Thyroid gland (tissue), 4 donors: Measurements from ENCODE around the gene NPHP4. TPM values are rescaled to one million over a fixed set of nuclear protein-coding genes. Genes with fewer than 3 reads are reported as not detected.

Experiments
- DNase-seq, 2 donors: peaks; one replicate each; pipeline ENCODE4 v3.0.0-alpha.2; 2019
- H3K27ac ChIP-seq, 3 donors: fragments of 200-600 bp; sonication (generic); 1 replicate in 2 of 3; 2 replicates in 1 of 3; pipeline ENCODE4 v1.5.1; 2016 to 2019; ENCODE audit warnings: mild to moderate bottlenecking in 1 of 3, moderate library complexity in 1 of 3
- H3K27me3 ChIP-seq: fragments of 200-600 bp; sonication (generic); one replicate; pipeline ENCODE4 v1.5.1; 2019
- H3K36me3 ChIP-seq, 2 donors: fragments of 200-600 bp; sonication (generic); one replicate each; pipeline ENCODE4 v1.5.1; 2016 to 2019
- H3K4me1 ChIP-seq, 2 donors: fragments of 200-600 bp; sonication (generic); one replicate each; pipeline ENCODE4 v1.5.1; 2017 to 2019
- H3K4me3 ChIP-seq, 3 donors: fragments of 200-600 bp; sonication (generic); replicated peaks in 1 of 3; 1 replicate in 2 of 3; 2 replicates in 1 of 3; pipeline ENCODE4 v1.5.1; 2016; ENCODE audit warnings: mild to moderate bottlenecking in 1 of 3
- H3K9me3 ChIP-seq: fragments of 200-600 bp; sonication (generic); one replicate; pipeline ENCODE4 v1.5.1; 2017
- POLR2A ChIP-seq, 2 donors: fragments of 450-650 bp; IDR thresholded peaks; one replicate each; pipeline ENCODE4 v1.6.1; 2017; ENCODE audit warnings: antibody characterized with exemption in 2 of 2, mild to moderate bottlenecking in 2 of 2, moderate library complexity in 1 of 2
- WGBS, 2 donors: methylation state at CpG; one replicate each; pipeline ENCODE4 v1.1.5; 2017; 5-methylcytosine and 5-hydroxymethylcytosine counted together
- intact Hi-C: fragments of 100-400 bp; cut with DNase I; formaldehyde crosslinking; loops from one replicate; pipeline ENCODE4 v1.15.1; 2023
- total RNA-seq, 4 donors: library from RNA; depleted of rRNA; stranded (reverse); fragments of >200 nt; gene quantifications; one replicate each; pipeline ENCODE4 v1.2.3, GENCODE V29; 2016
- TF ChIP-seq, protein P1 (sequence below), 6 experiments: fragments of 200-600 bp in 3 of 6; fragments of 450-650 bp in 3 of 6; sonication (generic) in 3 of 6; IDR thresholded peaks; one replicate each; pipeline ENCODE4 v1.5.1; 2016 to 2019; ENCODE audit warnings: antibody characterized with exemption in 6 of 6, mild to moderate bottlenecking in 2 of 6, inconsistent platforms in 1 of 6, moderate library complexity in 1 of 6

Gene NPHP4
- total RNA-seq, 4 donors from 2014 or later = 24.3 to 48.3 (median 30.4) TPM

DNA sequence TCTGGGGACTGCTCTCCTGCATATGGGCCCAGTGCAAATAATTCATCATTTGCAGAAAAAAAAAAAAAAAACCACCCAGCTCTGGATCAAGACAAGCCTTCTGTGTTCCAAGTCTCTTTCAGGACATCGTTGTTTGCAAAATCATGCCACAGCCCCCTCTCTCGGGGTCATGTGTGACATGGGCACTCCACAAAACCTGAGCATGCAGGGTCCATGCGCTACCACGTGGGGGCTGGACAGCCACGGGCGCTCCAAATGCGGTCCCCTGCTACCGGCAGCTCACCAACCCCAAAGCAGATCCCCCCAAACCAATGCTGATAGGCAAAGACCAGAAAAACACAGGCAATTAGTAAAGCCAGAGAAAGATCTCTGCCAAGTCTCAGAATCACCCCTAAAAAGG, 17.6 kb downstream of the NPHP4 start:
- intact Hi-C loops = no loop called here
- peaks cover 0 to 8% of the 10 kb centered on the region in 2 donors for H3K4me1 ChIP-seq
- no peak overlapping the region for H3K4me3 ChIP-seq
- no peaks in the 10 kb centered on the region for H3K27me3 ChIP-seq
- no peaks in the 10 kb centered on the region for H3K9me3 ChIP-seq
- H3K27ac ChIP-seq = no peak overlapping the region
- DNase-seq = no peak
- 85 to 87% methylated on average over 8 of the region's 8 CpGs for WGBS, 2 donors
- TF ChIP-seq POLR2A (IDR thresholded peaks at IDR 0.05) = no peak
- TF ChIP-seq, protein P1, sequence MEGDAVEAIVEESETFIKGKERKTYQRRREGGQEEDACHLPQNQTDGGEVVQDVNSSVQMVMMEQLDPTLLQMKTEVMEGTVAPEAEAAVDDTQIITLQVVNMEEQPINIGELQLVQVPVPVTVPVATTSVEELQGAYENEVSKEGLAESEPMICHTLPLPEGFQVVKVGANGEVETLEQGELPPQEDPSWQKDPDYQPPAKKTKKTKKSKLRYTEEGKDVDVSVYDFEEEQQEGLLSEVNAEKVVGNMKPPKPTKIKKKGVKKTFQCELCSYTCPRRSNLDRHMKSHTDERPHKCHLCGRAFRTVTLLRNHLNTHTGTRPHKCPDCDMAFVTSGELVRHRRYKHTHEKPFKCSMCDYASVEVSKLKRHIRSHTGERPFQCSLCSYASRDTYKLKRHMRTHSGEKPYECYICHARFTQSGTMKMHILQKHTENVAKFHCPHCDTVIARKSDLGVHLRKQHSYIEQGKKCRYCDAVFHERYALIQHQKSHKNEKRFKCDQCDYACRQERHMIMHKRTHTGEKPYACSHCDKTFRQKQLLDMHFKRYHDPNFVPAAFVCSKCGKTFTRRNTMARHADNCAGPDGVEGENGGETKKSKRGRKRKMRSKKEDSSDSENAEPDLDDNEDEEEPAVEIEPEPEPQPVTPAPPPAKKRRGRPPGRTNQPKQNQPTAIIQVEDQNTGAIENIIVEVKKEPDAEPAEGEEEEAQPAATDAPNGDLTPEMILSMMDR (IDR thresholded peaks at IDR 0.05) = no peak
- H3K36me3 ChIP-seq = peaks cover 0 to 5% of the 10 kb centered on the region in 2 donors

DNA sequence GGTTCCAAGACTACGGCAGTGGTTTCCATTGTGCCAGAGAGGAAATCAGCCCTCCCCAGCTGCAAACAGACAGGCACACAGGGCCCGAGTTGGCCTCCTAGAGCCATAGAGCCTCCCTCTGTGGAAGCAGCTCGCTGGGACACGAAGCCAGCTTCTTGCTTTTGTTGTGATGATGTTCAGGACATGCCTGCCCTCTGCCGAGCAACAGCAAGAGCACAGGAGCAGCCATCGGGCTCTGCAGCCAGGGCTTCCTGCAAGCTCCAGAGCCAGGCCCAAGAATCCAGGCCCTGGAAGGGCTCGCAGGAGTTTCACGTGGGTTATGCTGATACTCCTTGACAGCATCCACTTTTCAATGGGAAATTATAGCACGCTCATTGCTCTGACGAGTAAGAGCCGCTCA, 18.5 kb downstream of the NPHP4 start:
- peaks cover 0 to 5% of the 10 kb centered on the region in 2 donors for H3K36me3 ChIP-seq
- intact Hi-C loops = no loop called here
- no peak for DNase-seq

DNA sequence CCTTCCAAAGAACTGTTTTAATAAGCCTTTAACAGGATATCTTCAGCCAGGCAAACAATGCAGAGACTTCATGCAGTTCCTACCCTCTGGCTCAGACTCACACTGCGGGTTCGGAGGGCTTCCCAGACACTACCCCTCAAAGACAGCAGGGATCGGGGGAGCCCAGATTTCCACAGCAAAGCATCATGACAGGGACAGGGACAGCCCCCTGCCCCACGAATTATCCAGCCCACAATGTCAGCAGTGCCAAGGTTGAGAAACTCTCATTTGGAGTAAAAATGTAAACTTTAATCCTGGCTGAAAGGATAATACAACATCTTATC, 20.1 kb downstream of the NPHP4 start:
- Histone ChIP-seq H3K4me3 (no peak overlapping the region), H3K9me3 (no peaks in the 10 kb centered on the region), H3K27ac (no peak overlapping the region), H3K4me1 (no peaks in the 10 kb centered on the region), H3K36me3 (peaks cover 0 to 5% of the 10 kb centered on the region in 2 donors), H3K27me3 (no peaks in the 10 kb centered on the region)
- intact Hi-C loops = no loop called here
- DNase-seq = no peak
- TF ChIP-seq, protein P1 (IDR thresholded peaks at IDR 0.05) = no peak
- no peak for TF ChIP-seq POLR2A (IDR thresholded peaks at IDR 0.05)
- WGBS, 2 donors = 86 to 89% methylated on average over 4 of the region's 4 CpGs

More for the DNA sequence above, 18.5 kb downstream of the NPHP4 start:
- no peak overlapping the region for H3K4me3 ChIP-seq
- no peak overlapping the region for H3K27ac ChIP-seq
- H3K27me3 ChIP-seq = no peaks in the 10 kb centered on the region
- no peaks in the 10 kb centered on the region for H3K9me3 ChIP-seq
- no peak for TF ChIP-seq POLR2A (IDR thresholded peaks at IDR 0.05)
- H3K4me1 ChIP-seq = no peaks in the 10 kb centered on the region
- WGBS, 2 donors = 67 to 85% methylated on average over 5 to 8 of the region's 11 CpGs

DNA sequence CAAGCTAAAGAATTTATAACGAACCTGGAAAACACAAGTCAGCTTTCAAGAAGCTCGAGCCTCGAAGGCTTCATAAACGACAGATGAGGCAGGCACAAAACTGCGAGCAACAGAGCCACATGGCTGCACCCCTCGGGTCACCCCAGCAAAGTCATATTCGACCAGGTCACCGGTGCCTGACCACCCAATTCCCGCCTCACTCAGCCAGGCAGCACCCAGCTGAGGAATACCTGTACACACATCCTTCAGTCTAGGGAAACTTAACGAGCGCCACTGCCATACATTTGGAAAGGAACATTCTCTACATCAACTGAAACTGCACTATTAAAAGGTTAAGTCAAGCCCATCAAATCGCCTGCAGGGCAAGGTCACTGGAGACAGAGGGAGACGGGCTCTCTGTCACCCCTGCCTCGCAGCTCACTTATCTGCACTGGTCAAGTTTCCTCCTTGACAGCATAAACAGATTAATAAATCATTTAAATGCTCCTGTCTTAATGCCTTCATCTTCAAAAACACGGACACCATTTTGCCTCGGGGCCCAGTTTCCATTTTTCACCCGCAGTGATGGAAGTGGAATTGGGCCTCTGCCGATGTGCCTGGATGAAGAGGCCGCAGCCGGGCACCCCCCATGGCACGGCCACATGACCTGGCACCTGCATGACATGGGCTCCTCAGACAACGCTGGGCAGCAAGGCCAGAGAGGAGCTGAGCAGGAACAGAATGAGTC, 20.6 kb downstream of the NPHP4 start:
- Histone ChIP-seq H3K4me3 (no peak overlapping the region), H3K4me1 (no peaks in the 10 kb centered on the region), H3K27ac (no peak overlapping the region), H3K9me3 (no peaks in the 10 kb centered on the region), H3K27me3 (no peaks in the 10 kb centered on the region), H3K36me3 (peaks cover 0 to 4% of the 10 kb centered on the region in 2 donors)
- 86 to 92% methylated on average over 22 of the region's 22 CpGs for WGBS, 2 donors
- intact Hi-C loops = no loop called here
- DNase-seq = no peak
- TF ChIP-seq POLR2A (IDR thresholded peaks at IDR 0.05) = no peak
- TF ChIP-seq, protein P1 (IDR thresholded peaks at IDR 0.05) = no peak

DNA sequence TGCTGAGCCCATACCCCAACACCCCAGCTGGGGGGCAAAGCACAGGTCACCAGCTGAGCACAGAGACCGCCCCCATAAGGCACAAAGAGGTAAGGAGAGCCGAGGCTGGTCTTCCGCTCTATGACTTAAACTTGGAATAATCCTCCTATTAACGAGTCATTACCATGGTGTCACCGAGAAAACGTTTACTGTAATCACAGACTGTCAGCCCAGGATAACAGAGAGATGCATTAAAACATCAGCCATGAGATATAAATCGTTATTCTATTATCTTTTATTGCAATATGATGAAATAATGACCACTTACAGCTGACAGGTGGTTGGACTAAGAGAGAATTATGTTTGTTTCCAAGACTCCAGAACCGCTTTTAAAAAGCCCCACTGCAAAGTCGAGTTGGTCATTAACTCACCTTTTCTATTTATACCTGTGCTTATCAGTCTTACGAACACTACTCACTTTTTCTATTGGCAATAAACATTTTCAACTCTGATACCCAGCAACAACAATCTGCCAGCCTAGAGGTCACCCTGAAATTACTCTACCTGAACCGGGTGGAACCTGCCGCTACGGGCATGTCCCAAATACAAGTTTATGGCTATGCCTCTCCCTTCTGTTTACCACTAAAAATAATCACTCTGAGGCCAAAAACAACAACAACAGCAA, 21.5 kb downstream of the NPHP4 start:
- WGBS, 2 donors = 90 to 91% methylated on average over 13 of the region's 13 CpGs

More for the DNA sequence above, 21.5 kb downstream of the NPHP4 start:
- no peak for DNase-seq
- Histone ChIP-seq H3K36me3 (peaks cover 0 to 6% of the 10 kb centered on the region in 2 donors), H3K9me3 (no peaks in the 10 kb centered on the region), H3K27me3 (no peaks in the 10 kb centered on the region), H3K27ac (no peak overlapping the region), H3K4me3 (no peak overlapping the region), H3K4me1 (no peaks in the 10 kb centered on the region)
- intact Hi-C loops = no loop called here
- no peak for TF ChIP-seq POLR2A (IDR thresholded peaks at IDR 0.05)
- TF ChIP-seq, protein P1 (IDR thresholded peaks at IDR 0.05) = no peak
